ENCODE results near the gene TBC1D10A.

DNA sequence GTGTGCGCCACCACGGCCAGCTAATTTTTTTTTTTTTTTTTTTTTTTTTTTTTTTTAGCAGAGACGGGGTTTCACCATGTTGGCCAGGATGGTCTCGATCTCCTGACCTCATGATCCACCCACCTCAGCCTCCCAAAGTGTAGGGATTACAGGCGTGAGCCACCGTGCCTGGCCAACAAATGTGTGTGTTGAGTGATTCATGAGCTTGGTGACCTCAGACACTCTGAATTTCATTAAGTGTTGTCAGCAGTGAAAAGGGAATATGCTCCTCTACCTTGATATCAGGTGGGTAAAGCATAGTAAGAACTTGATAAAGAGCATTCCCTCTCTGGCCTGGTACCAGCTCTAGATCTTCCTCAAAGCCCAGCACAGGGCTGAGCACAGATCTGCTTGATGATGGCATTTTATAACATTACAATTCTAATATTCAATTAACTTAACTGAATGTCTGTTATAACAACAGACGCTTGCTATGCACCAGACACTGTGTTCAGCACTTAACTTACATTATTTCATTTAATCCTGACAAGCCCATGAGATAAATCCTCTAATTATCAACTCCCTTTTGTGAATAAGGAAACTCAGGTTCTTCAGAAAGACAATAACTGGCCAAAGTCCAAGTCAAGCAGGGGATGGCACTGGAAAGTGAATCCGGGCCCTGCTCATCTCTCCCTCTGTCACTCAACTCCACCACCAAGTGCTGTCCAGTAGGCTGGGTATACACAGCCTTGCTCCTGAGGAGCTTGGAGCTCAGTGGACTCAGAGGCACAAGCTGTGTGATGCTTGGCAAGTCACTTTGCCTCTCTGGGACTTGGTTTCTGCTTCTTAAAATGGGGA lies 13.0 kb downstream of the TBC1D10A start:
- TF ChIP-seq CTCF (IDR thresholded peaks at IDR 0.05) (no peak), POLR2A (IDR thresholded peaks at IDR 0.05) (no peak)
